HEK293 (cell line): Measurements from ENCODE around the gene KREMEN2.

Experiments used
- CTCF ChIA-PET: fragments of 350-600 bp; formaldehyde crosslinking; extraction: SDS; loops from one replicate; lab custom pipeline; 2021; ENCODE audit warnings: antibody characterized with exemption; lab: Yijun Ruan, JAX
- POLR2A ChIA-PET: fragments of 300-600 bp; formaldehyde crosslinking; extraction: SDS; loops from one replicate; lab custom pipeline; 2020; ENCODE audit warnings: antibody characterized with exemption, inconsistent platforms; lab: Yijun Ruan, JAX
- H3K27ac ChIP-seq: fragments of 200-500 bp; sonication (Bioruptor generic); 2 replicates; pipeline ENCODE4 v1.5.1; 2014; ENCODE audit warnings: low read depth, low read length, control low read depth, inconsistent platforms; ENCODE audit errors: extremely low read depth
- H3K36me3 ChIP-seq, 2 experiments: fragments of 200-500 bp in 1 of 2; sonication (Bioruptor generic) in 1 of 2; 1 replicate in 1 of 2; 2 replicates in 1 of 2; pipeline ENCODE4 v1.5.1; 2014 to 2017; ENCODE audit warnings: inconsistent platforms in 2 of 2, low read length in 2 of 2; ENCODE audit not compliant: control insufficient read depth in 2 of 2, insufficient read depth in 1 of 2
- H3K4me1 ChIP-seq: fragments of 200-500 bp; sonication (Bioruptor generic); 2 replicates; pipeline ENCODE4 v1.5.1; 2014; ENCODE audit warnings: mild to moderate bottlenecking, low read length, inconsistent platforms; ENCODE audit not compliant: control insufficient read depth, insufficient read depth
- H3K4me3 ChIP-seq: 2 replicates; pipeline ENCODE4 v1.5.1; 2011; ENCODE audit warnings: low read depth, mild to moderate bottlenecking, control low read depth, low read length, moderate library complexity
- H3K9me3 ChIP-seq: fragments of 200-500 bp; sonication (Bioruptor generic); 2 replicates; pipeline ENCODE4 v1.5.1; 2014; ENCODE audit warnings: low read depth, low read length, inconsistent platforms; ENCODE audit not compliant: control insufficient read depth, insufficient read depth
- HOXC10 ChIP-seq: sonication (generic); formaldehyde crosslinking; IDR thresholded peaks from 2 replicates; pipeline ENCODE4 v1.8.1; 2023; ENCODE audit warnings: mild to moderate bottlenecking, missing genetic modification reagents
- KLF16 ChIP-seq: fragments of 450-650 bp; formaldehyde crosslinking; IDR thresholded peaks from 2 replicates; pipeline ENCODE4 v1.5.1; 2017; ENCODE audit warnings: missing biosample characterization, missing genetic modification characterization
- PRDM6 ChIP-seq: fragments of 450-650 bp; formaldehyde crosslinking; IDR thresholded peaks from 2 replicates; pipeline ENCODE4 v1.5.1; 2017; ENCODE audit warnings: missing biosample characterization, missing genetic modification characterization
- SETDB1 ChIP-seq: IDR thresholded peaks from one replicate; pipeline ENCODE4 v1.6.1; 2017; ENCODE audit warnings: mild to moderate bottlenecking, low read length, moderate library complexity, mixed read lengths; ENCODE audit not compliant: insufficient read length
- ZBTB49 ChIP-seq: fragments of 450-650 bp; formaldehyde crosslinking; IDR thresholded peaks from 2 replicates; pipeline ENCODE4 v1.5.1; 2016; ENCODE audit warnings: missing biosample characterization, missing genetic modification characterization, low read depth
- ZBTB6 ChIP-seq: fragments of 450-650 bp; formaldehyde crosslinking; IDR thresholded peaks from 2 replicates; pipeline ENCODE4 v1.5.1; 2017; ENCODE audit warnings: missing biosample characterization, missing genetic modification characterization
- ZBTB8A ChIP-seq: fragments of 450-650 bp; formaldehyde crosslinking; IDR thresholded peaks from 2 replicates; pipeline ENCODE4 v1.5.1; 2016; ENCODE audit warnings: missing biosample characterization, missing genetic modification characterization
- ZFP37 ChIP-seq: fragments of 450-650 bp; formaldehyde crosslinking; IDR thresholded peaks from 2 replicates; pipeline ENCODE4 v1.5.1; 2016; ENCODE audit warnings: missing biosample characterization, missing genetic modification characterization
- ZNF449 ChIP-seq: fragments of 450-650 bp; formaldehyde crosslinking; IDR thresholded peaks from 2 replicates; pipeline ENCODE4 v1.5.1; 2017; ENCODE audit warnings: missing biosample characterization, mild to moderate bottlenecking, missing genetic modification characterization, moderate library complexity
- ZNF514 ChIP-seq: fragments of 450-650 bp; formaldehyde crosslinking; IDR thresholded peaks from 2 replicates; pipeline ENCODE4 v1.5.1; 2016; ENCODE audit warnings: missing biosample characterization, missing genetic modification characterization
- ZNF558 ChIP-seq: fragments of 450-650 bp; formaldehyde crosslinking; IDR thresholded peaks from 2 replicates; pipeline ENCODE4 v1.5.1; 2016; ENCODE audit warnings: missing biosample characterization, missing genetic modification characterization
- ZNF561 ChIP-seq: fragments of 450-650 bp; IDR thresholded peaks from 2 replicates; pipeline ENCODE4 v1.5.1; 2018; ENCODE audit warnings: missing biosample characterization, missing genetic modification characterization, borderline replicate concordance
- ZNF600 ChIP-seq: fragments of 450-650 bp; formaldehyde crosslinking; IDR thresholded peaks from 2 replicates; pipeline ENCODE4 v1.5.1; 2016; ENCODE audit warnings: missing biosample characterization, missing genetic modification characterization
- ZNF747 ChIP-seq: fragments of 450-650 bp; formaldehyde crosslinking; IDR thresholded peaks from 2 replicates; pipeline ENCODE4 v1.5.1; 2016; ENCODE audit warnings: missing biosample characterization, missing genetic modification characterization
- ZNF830 ChIP-seq: fragments of 450-650 bp; IDR thresholded peaks from 2 replicates; pipeline ENCODE4 v1.5.0; 2018; ENCODE audit warnings: missing biosample characterization, missing genetic modification characterization, low read depth, mild to moderate bottlenecking, moderate library complexity

The KREMEN2 gene

GRCh38 chr16:3013998-3014690 is 50.1 kb downstream of the KREMEN2 start:
- no peak for TF ChIP-seq ZNF514 (tag by site-specific recombination)
- TF ChIP-seq ZBTB8A (tag by site-specific recombination) = no peak
- no peak for TF ChIP-seq ZFP37
- TF ChIP-seq PRDM6 (tag by site-specific recombination) = no peak
- TF ChIP-seq HOXC10 (CRISPR knock-in tag) = no peak
- CTCF ChIA-PET = interaction anchor here (0.7 kb wide), 1 partner anchor 14 kb away, joined by 3 read pairs; no protein-coding TSS in a partner anchor
- H3K36me3 ChIP-seq = no peaks in the 10 kb centered on the region
- H3K27ac ChIP-seq = no peak overlapping the region
- no peak overlapping the region for H3K4me3 ChIP-seq
- no peaks in the 10 kb centered on the region; the same call in 1 of the 2 replicates for H3K4me1 ChIP-seq
- POLR2A ChIA-PET = interaction anchor here (0.6 kb wide), 1 partner anchor 21 kb away, joined by 9 read pairs; no protein-coding TSS in a partner anchor
- H3K9me3 ChIP-seq = no peaks in the 10 kb centered on the region

GRCh38 chr16:3014971-3015370 is 50.9 kb downstream of the KREMEN2 start:
- peak; percentile 90; the same call in 1 of the 2 replicates for TF ChIP-seq ZBTB6 (tag by site-specific recombination)
- TF ChIP-seq ZBTB49 (tag by site-specific recombination) = no peak
- CTCF ChIA-PET = interaction anchor here (0.6 kb wide), 2 partner anchors 58 to 69 kb away, joined by 3 read pairs; no protein-coding TSS in a partner anchor
- POLR2A ChIA-PET = no interaction called here
- H3K36me3 ChIP-seq = no peaks in the 10 kb centered on the region
- no peaks in the 10 kb centered on the region for H3K9me3 ChIP-seq
- H3K27ac ChIP-seq = no peak overlapping the region
- no peak overlapping the region for H3K4me3 ChIP-seq
- H3K4me1 ChIP-seq = no peaks in the 10 kb centered on the region; the same call in 1 of the 2 replicates

- Histone ChIP-seq H3K9me3 (no peaks in the 10 kb centered on the region), H3K4me1 (peaks cover 2% of the 10 kb centered on the region; the same call in 1 of the 2 replicates), H3K27ac (no peak overlapping the region), H3K4me3 (no peak overlapping the region), H3K36me3 (no peaks in the 10 kb centered on the region)
- TF ChIP-seq ZNF600 = peak; percentile 70
- no peak for TF ChIP-seq SETDB1
- ChIA-PET CTCF (no interaction called here), POLR2A (no interaction called here)
These were observed 51.9 kb downstream of the KREMEN2 start for GRCh38 chr16:3015865-3016521.

- CTCF ChIA-PET = no interaction called here
- POLR2A ChIA-PET = no interaction called here
- no peaks in the 10 kb centered on the region for H3K36me3 ChIP-seq
- H3K4me3 ChIP-seq = no peak overlapping the region
- H3K9me3 ChIP-seq = no peaks in the 10 kb centered on the region
- no peak overlapping the region for H3K27ac ChIP-seq
- TF ChIP-seq ZNF747 (no peak), KLF16 (tag by site-specific recombination) (no peak), ZNF561 (tag by site-specific recombination) (no peak), ZNF830 (no peak), ZNF449 (no peak), ZNF558 (tag by site-specific recombination) (no peak)
- H3K4me1 ChIP-seq = peaks cover 12% of the 10 kb centered on the region
These were observed 53.3 kb downstream of the KREMEN2 start for GRCh38 chr16:3017344-3017743.
